ENCODE measurements around the gene SYNJ1. TPM values are rescaled to one million over a fixed set of nuclear protein-coding genes. Genes with fewer than 3 reads are reported as not detected.

SYNJ1 gene, protein sequence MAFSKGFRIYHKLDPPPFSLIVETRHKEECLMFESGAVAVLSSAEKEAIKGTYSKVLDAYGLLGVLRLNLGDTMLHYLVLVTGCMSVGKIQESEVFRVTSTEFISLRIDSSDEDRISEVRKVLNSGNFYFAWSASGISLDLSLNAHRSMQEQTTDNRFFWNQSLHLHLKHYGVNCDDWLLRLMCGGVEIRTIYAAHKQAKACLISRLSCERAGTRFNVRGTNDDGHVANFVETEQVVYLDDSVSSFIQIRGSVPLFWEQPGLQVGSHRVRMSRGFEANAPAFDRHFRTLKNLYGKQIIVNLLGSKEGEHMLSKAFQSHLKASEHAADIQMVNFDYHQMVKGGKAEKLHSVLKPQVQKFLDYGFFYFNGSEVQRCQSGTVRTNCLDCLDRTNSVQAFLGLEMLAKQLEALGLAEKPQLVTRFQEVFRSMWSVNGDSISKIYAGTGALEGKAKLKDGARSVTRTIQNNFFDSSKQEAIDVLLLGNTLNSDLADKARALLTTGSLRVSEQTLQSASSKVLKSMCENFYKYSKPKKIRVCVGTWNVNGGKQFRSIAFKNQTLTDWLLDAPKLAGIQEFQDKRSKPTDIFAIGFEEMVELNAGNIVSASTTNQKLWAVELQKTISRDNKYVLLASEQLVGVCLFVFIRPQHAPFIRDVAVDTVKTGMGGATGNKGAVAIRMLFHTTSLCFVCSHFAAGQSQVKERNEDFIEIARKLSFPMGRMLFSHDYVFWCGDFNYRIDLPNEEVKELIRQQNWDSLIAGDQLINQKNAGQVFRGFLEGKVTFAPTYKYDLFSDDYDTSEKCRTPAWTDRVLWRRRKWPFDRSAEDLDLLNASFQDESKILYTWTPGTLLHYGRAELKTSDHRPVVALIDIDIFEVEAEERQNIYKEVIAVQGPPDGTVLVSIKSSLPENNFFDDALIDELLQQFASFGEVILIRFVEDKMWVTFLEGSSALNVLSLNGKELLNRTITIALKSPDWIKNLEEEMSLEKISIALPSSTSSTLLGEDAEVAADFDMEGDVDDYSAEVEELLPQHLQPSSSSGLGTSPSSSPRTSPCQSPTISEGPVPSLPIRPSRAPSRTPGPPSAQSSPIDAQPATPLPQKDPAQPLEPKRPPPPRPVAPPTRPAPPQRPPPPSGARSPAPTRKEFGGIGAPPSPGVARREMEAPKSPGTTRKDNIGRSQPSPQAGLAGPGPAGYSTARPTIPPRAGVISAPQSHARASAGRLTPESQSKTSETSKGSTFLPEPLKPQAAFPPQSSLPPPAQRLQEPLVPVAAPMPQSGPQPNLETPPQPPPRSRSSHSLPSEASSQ (N-terminal part only)
- total RNA-seq = 3.7 and 15.4 TPM in 2 replicates

DNA sequence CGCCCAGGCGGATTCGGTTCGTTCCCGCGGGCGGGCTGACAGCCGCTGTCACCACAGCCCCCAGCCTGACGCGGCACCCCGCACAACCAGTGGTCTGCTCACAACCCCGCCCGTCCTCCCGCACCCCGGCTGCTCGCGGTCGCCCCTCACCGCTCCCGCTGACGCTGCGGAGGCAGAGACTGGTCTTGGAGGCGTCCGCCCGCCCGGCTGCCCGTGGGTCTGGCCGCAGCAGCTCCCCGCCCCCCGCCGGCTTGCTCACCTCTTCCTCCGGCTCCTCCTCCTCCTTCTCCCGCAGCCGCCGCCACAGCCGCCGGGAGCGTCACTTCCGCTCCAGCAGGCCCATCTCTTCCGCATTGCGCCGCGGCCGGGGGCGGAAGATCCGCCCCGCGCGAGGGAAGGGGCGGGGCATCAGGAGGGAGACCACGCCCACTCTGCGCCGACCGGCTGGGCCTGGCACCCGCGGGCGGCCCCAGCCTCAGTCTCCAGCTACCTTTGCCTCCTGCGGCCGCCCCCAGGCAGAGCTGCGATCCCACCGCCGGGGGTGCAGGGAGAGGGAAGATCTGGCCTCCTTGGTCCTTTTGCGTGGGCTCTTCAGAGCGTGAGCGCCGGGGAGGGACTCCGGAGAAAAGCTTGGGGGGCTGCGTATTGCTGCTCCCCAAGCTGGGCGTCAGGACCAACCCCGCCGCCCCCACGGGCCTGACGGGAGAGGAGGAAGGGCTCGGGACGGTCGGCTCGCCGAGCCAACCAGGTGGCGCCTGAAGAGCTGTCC lies at the start of gene SYNJ1:
SYNJ1 (minus strand) TSS at position 327 of the 769 bp plus-strand sequence. CDS start 1,118 bp downstream, outside the sequence.

DNA sequence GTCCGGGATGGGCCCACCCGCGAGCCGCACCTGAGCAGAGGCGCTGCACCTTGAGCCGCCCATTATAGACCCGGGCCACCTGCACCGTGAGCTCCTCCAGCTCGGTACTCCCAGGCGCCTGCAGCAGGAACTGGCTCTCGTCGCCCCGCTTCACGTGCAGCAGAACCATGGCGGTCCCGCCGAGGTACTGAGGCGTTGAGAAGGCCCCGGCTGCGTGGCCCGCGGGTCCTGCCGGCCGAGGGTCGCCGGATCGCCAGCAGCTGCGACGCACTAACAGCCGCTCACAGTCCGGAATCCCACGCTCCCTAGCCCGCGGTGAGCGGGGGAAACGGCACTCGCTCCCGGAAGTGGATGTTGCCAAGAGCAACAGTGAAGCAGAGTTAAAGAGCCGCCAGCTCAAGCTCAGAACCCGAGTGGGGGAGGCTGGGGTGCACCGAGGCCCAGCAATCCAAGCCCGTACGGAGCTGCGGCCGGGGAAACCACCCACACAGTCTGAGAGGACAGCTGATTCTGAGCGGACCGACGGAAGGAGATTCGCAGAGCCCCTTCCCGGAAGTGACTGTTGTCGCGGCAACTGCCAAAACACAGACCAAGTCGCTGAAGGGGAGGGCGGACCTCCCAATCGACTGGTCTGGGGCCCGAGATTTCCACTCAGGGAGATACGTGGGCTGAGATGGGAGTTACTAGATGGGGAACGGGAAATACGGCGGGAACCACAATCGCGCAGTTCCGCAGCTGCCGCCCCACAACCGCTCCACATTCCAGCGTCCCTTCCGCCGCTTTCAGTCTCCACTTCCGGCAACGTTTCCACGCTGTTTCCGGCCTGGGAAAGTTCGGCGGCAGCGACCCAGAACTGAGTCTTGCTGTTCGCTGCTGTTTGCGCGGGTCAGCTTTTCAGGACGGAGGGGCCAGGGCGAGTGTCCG lies 115.5 kb downstream of the SYNJ1 start, which contains the start of gene CFAP298:
CFAP298 (minus strand) TSS at position 303 of the 924 bp plus-strand sequence; CDS start at position 169, 134 bp downstream.

DNA sequence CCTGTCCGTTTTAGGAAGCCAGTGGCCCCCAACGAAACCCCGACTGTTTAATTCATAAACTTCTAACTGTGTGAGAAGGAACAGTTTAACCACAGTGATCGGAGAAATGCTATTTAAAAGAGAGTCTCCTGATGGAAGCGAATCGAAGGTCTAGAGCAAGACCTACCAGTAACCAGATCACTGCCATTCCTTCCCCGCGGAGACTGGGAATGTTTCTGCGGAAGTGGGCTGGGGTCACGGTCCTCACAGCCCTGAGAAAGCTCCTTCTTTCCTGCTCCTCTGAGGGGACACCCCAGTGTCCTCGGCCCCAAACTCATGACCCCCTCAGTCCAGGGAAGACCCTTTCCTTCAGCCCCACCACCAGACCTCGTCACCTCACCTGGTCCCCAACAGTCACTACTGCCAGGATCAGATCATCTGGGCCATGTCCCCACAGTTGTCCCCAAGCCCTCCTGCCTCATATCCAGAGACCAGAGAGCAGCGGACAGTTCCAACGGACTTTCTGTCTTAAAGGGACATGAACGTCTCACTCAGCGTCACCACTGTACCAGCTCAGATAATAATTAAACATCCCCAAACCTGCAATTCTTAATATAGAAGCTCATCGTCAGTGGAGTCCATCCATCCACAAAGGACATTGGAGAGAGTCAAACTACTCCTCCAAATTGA lies 142.6 kb downstream of the SYNJ1 start, which contains the start of gene TCP10L:
TCP10L (minus strand) TSS at position 482 of the 669 bp plus-strand sequence. CDS start 1,219 bp downstream, outside the sequence.

Other genes with a start within 250 kb of the SYNJ1 start
- gene TCP10L, start 142.5 kb downstream of the SYNJ1 start, total RNA-seq = 0.32 and 0.57 TPM in 2 replicates
- 19.4 and 24.0 TPM in 2 replicates for gene CFAP298, start 115.6 kb downstream of the SYNJ1 start, total RNA-seq
- 11.3 and 36.3 TPM in 2 replicates for gene PAXBP1, start 43.7 kb upstream of the SYNJ1 start, total RNA-seq

All from bladder microvascular endothelial cell (primary cell).